Type B pancreatic cell (in vitro differentiated cells): ENCODE results near the gene DENND4C. TPM values are rescaled to one million over a fixed set of nuclear protein-coding genes. Genes with fewer than 3 reads are reported as not detected.
"Not testable (repeated sequence)": the region's sequence is repeated elsewhere in the genome, so short reads cannot be mapped to it uniquely, and the experiment has no call there.

Experiments used
- DNase-seq: peaks from one replicate; pipeline ENCODE4 v3.0.0; 2021; ENCODE audit warnings: mixed read lengths; ENCODE audit not compliant: unreplicated experiment; ENCODE audit errors: extremely low spot score
- H3K27ac Mint-ChIP-seq: 2 replicates; pipeline ENCODE4 v1.8.0; 2021; ENCODE audit warnings: mild to moderate bottlenecking, mixed read lengths
- H3K27me3 Mint-ChIP-seq: 2 replicates; pipeline ENCODE4 v1.8.0; 2021; ENCODE audit warnings: mixed read lengths
- H3K36me3 Mint-ChIP-seq: 2 replicates; pipeline ENCODE4 v1.8.0; 2021; ENCODE audit warnings: mixed read lengths
- H3K4me1 Mint-ChIP-seq: one replicate; pipeline ENCODE4 v1.8.0; 2021; ENCODE audit warnings: mixed read lengths; ENCODE audit not compliant: unreplicated experiment
- H3K4me3 Mint-ChIP-seq: 2 replicates; pipeline ENCODE4 v1.8.0; 2021; ENCODE audit warnings: mild to moderate bottlenecking, mixed read lengths
- H3K9me3 Mint-ChIP-seq: 2 replicates; pipeline ENCODE4 v1.8.0; 2021; ENCODE audit warnings: mixed read lengths
- total RNA-seq: library from RNA; stranded (reverse); gene quantifications from 2 replicates; pipeline ENCODE4 v1.2.1, GENCODE V29; 2021; ENCODE audit warnings: low replicate concordance
- TF ChIP-seq, protein P1 (sequence below): fragments of 200-600 bp; sonication (generic); conservative IDR thresholded peaks from 2 replicates; pipeline ENCODE4 v1.5.0; 2021; ENCODE audit warnings: antibody characterized with exemption, mild to moderate bottlenecking

Gene DENND4C
- total RNA-seq, 1 donor from 2014 or later: 36.6 TPM

GRCh38 chr9:19239955-19240354 is 9.5 kb downstream of the DENND4C start:
- Mint-ChIP-seq H3K27me3 (no peaks in the 10 kb centered on the region), H3K4me1 (no peaks in the 10 kb centered on the region), H3K9me3 (peaks cover 4% of the 10 kb centered on the region), H3K4me3 (no peak overlapping the region), H3K36me3 (peaks cover 20% of the 10 kb centered on the region), H3K27ac (no peak overlapping the region)
- DNase-seq: no peak
- TF ChIP-seq, protein P1, sequence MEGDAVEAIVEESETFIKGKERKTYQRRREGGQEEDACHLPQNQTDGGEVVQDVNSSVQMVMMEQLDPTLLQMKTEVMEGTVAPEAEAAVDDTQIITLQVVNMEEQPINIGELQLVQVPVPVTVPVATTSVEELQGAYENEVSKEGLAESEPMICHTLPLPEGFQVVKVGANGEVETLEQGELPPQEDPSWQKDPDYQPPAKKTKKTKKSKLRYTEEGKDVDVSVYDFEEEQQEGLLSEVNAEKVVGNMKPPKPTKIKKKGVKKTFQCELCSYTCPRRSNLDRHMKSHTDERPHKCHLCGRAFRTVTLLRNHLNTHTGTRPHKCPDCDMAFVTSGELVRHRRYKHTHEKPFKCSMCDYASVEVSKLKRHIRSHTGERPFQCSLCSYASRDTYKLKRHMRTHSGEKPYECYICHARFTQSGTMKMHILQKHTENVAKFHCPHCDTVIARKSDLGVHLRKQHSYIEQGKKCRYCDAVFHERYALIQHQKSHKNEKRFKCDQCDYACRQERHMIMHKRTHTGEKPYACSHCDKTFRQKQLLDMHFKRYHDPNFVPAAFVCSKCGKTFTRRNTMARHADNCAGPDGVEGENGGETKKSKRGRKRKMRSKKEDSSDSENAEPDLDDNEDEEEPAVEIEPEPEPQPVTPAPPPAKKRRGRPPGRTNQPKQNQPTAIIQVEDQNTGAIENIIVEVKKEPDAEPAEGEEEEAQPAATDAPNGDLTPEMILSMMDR: no peak

- no peak overlapping the region for H3K27ac Mint-ChIP-seq
- DNase-seq: no peak
- peaks cover 7% of the 10 kb centered on the region for H3K4me1 Mint-ChIP-seq
- H3K27me3 Mint-ChIP-seq: no peaks in the 10 kb centered on the region
- TF ChIP-seq, protein P1: no peak
- H3K36me3 Mint-ChIP-seq: peaks cover 19% of the 10 kb centered on the region
- H3K4me3 Mint-ChIP-seq: no peak overlapping the region
- H3K9me3 Mint-ChIP-seq: peaks cover 4% of the 10 kb centered on the region
Measured at GRCh38 chr9:19241728-19242127, 11.2 kb downstream of the DENND4C start.

- H3K27ac Mint-ChIP-seq: no peak overlapping the region
- DNase-seq: no peak
- H3K4me1 Mint-ChIP-seq: peaks cover 11% of the 10 kb centered on the region
- peaks cover 4% of the 10 kb centered on the region for H3K9me3 Mint-ChIP-seq
- TF ChIP-seq, protein P1: no peak
- no peaks in the 10 kb centered on the region for H3K27me3 Mint-ChIP-seq
- peaks cover 19% of the 10 kb centered on the region for H3K36me3 Mint-ChIP-seq
- H3K4me3 Mint-ChIP-seq: no peak overlapping the region
Measured at GRCh38 chr9:19243366-19244033, 13.0 kb downstream of the DENND4C start.

DNA sequence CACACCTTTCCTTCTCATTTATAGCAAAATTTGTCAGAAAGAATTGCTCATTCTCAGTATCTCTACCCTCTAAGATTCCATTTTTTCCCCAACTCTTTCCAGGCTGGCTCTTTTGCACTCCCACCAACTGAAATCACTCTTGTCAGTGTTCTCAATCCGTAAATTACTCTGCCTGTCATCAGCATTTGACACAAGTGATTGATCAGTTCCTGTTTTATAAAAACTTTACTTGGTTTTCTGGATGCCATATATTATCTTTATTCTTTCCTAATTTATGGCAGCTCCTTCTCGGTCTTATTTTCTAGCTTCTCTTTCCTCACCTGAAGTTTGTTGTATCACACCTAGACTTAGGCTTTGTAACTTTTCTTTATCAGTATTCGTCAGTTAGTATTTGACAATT is 16.4 kb downstream of the DENND4C start:
- H3K36me3 Mint-ChIP-seq: peaks cover 10% of the 10 kb centered on the region
- no peaks in the 10 kb centered on the region for H3K9me3 Mint-ChIP-seq
- H3K27ac Mint-ChIP-seq: no peak overlapping the region
- TF ChIP-seq, protein P1: no peak
- no peaks in the 10 kb centered on the region for H3K27me3 Mint-ChIP-seq
- H3K4me1 Mint-ChIP-seq: peaks cover 28% of the 10 kb centered on the region
- H3K4me3 Mint-ChIP-seq: no peak overlapping the region
- DNase-seq: no peak

DNA sequence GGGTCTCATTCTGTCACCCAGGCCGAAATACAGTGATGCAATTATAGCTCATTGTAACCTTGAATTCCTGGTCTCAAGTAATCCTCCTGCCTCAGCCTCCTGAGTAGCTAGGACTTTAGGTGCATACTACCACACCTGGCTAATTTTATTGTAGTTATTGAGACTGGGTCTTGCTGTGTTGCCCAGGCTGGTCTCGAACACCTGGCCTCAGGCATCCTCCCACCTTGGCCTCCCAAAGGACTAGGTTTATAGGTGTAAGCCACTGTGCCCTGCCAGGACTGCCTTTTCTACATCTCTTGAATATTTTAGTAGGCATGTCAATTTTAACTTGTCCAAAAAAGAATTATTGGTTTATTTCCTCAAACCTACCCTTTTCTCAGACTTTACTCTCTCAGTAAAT is 16.9 kb downstream of the DENND4C start:
- DNase-seq: no peak

GRCh38 chr9:19250346-19250745 is 19.9 kb downstream of the DENND4C start:
- not testable (repeated sequence) for DNase-seq, H3K36me3 Mint-ChIP-seq, H3K27me3 Mint-ChIP-seq, H3K9me3 Mint-ChIP-seq, H3K4me3 Mint-ChIP-seq
- peak overlapping the region; percentile 19 for H3K27ac Mint-ChIP-seq
- peaks cover 36% of the 10 kb centered on the region for H3K4me1 Mint-ChIP-seq

More for the DNA sequence above, 16.9 kb downstream of the DENND4C start:
- no peak overlapping the region for H3K4me3 Mint-ChIP-seq
- H3K27me3 Mint-ChIP-seq: no peaks in the 10 kb centered on the region
- TF ChIP-seq, protein P1: no peak
- peaks cover 10% of the 10 kb centered on the region for H3K36me3 Mint-ChIP-seq
- H3K9me3 Mint-ChIP-seq: no peaks in the 10 kb centered on the region
- no peak overlapping the region for H3K27ac Mint-ChIP-seq
- H3K4me1 Mint-ChIP-seq: peaks cover 32% of the 10 kb centered on the region

DNA sequence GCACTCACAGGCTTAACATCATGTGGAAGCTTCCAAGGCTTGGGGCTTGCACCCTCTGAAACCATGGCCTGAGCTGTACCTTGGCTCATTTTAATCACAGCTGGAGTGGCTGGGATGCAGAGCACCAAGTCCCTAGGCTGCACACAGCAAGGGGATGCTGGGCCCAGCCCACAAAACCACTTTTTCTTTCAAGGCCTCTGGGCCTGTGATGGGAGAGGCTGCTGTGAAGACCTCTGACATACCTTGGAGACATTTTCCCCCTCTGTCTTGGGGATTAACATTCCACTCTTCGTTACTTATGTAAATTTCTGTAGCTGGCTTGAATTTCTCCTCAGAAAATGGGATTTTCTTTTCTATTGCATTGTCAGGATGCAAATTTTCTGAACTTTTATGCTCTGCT is 20.7 kb downstream of the DENND4C start:
- not testable (repeated sequence) for H3K36me3 Mint-ChIP-seq, H3K9me3 Mint-ChIP-seq, H3K27me3 Mint-ChIP-seq, H3K4me3 Mint-ChIP-seq, DNase-seq, H3K27ac Mint-ChIP-seq
- peaks cover 30% of the 10 kb centered on the region for H3K4me1 Mint-ChIP-seq

DNA sequence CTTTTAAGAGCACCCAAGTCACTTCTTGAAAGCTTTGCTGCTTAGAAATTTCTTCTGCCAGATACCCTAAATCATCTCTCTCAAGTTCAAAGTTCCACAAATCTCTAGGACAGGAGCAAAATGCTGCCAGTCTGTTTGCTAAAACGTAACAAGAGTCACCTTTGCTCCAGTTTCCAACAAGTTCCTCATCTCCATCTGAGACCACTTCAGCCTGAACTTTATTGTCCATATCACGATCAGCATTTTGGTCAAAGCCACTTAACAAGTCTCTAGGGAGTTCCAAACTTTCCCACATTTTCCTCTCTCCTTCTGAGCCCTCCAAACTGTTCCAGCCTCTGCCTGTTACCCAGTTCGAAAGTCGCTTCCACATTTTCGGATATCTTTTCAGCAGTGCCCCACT is 21.1 kb downstream of the DENND4C start:
- H3K36me3 Mint-ChIP-seq, DNase-seq, H3K27me3 Mint-ChIP-seq, H3K9me3 Mint-ChIP-seq, H3K4me3 Mint-ChIP-seq: not testable (repeated sequence)
- peak overlapping the region; percentile 9 for H3K27ac Mint-ChIP-seq
- H3K4me1 Mint-ChIP-seq: peaks cover 30% of the 10 kb centered on the region
